Vagina (tissue), 2 donors: Measurements from ENCODE around the gene TULP4. TPM values are rescaled to one million over a fixed set of nuclear protein-coding genes. Genes with fewer than 3 reads are reported as not detected.
"Not testable (repeated sequence)": the region's sequence is repeated elsewhere in the genome, so short reads cannot be mapped to it uniquely, and the experiment has no call there.

Experiments used
- DNase-seq, 2 donors: peaks; one replicate each; pipeline ENCODE4 v3.0.0-alpha.2; 2017; ENCODE audit errors: extremely low spot score in 2 of 2
- H3K27ac ChIP-seq: fragments of 200-600 bp; sonication (generic); one replicate; pipeline ENCODE4 v1.5.1; 2019
- H3K27me3 ChIP-seq: fragments of 200-600 bp; sonication (generic); one replicate; pipeline ENCODE4 v1.5.1; 2019
- H3K36me3 ChIP-seq, 2 donors: fragments of 200-600 bp; sonication (generic); one replicate each; pipeline ENCODE4 v1.5.1; 2017 to 2019
- H3K4me1 ChIP-seq: fragments of 200-600 bp; sonication (generic); one replicate; pipeline ENCODE4 v1.5.1; 2019
- H3K4me3 ChIP-seq, 2 donors: fragments of 200-600 bp; sonication (generic); 1 replicate in 1 of 2; 2 replicates in 1 of 2; pipeline ENCODE4 v1.5.1; 2016 to 2019
- H3K9me3 ChIP-seq: fragments of 200-600 bp; sonication (generic); one replicate; pipeline ENCODE4 v1.5.1; 2019
- CTCF ChIP-seq, 3 experiments: fragments of 450-650 bp in 2 of 3; fragments of 200-600 bp in 1 of 3; sonication (generic) in 1 of 3; IDR thresholded peaks; one replicate each; pipeline ENCODE4 v1.5.1; 2017 to 2019; ENCODE audit warnings: antibody characterized with exemption in 3 of 3, mild to moderate bottlenecking in 2 of 3, moderate library complexity in 2 of 3
- POLR2A ChIP-seq, 2 donors: fragments of 450-650 bp; IDR thresholded peaks; one replicate each; pipeline ENCODE4 v1.6.1; 2017; ENCODE audit warnings: antibody characterized with exemption in 2 of 2, mild to moderate bottlenecking in 2 of 2, moderate library complexity in 2 of 2
- POLR2AphosphoS5 ChIP-seq, 2 donors: sonication (generic); formaldehyde crosslinking; IDR thresholded peaks; one replicate each; pipeline ENCODE4 v1.9.0; 2017; ENCODE audit warnings: antibody characterized with exemption in 2 of 2, mild to moderate bottlenecking in 2 of 2, low read depth in 1 of 2; ENCODE audit not compliant: insufficient read depth in 1 of 2
- intact Hi-C: fragments of 100-400 bp; cut with DNase I; formaldehyde crosslinking; loops from one replicate; pipeline ENCODE4 v1.15.1; 2023
- total RNA-seq: library from RNA; depleted of rRNA; stranded (reverse); fragments of >200 nt; gene quantifications from one replicate; pipeline ENCODE4 v1.2.3, GENCODE V29; 2016

The TULP4 gene
- total RNA-seq, 1 donor from 2014 or later: 79.8 TPM

- no peak for DNase-seq
Observed at GRCh38 chr6:158552796-158553138, 240.5 kb downstream of the TULP4 start.

GRCh38 chr6:158554611-158555361 lies 242.5 kb downstream of the TULP4 start:
- Histone ChIP-seq H3K4me3 (no peak overlapping the region), H3K9me3 (no peaks in the 10 kb centered on the region), H3K27me3 (no peaks in the 10 kb centered on the region), H3K4me1 (peaks cover 17% of the 10 kb centered on the region), H3K27ac (no peak overlapping the region), H3K36me3 (no peaks in the 10 kb centered on the region)
- no peak for DNase-seq
- intact Hi-C loops: no loop called here
- TF ChIP-seq POLR2AphosphoS5 (IDR thresholded peaks at IDR 0.05; ENCODE audit: insufficient read depth in 1 of 2, low read depth in 1 of 2) (no peak), CTCF (IDR thresholded peaks at IDR 0.05) (no peak)

More at GRCh38 chr6:158552796-158553138, 240.5 kb downstream of the TULP4 start:
- Histone ChIP-seq H3K4me1 (peaks cover 10% of the 10 kb centered on the region), H3K27ac (no peak overlapping the region), H3K9me3 (no peaks in the 10 kb centered on the region), H3K27me3 (no peaks in the 10 kb centered on the region), H3K4me3 (no peak overlapping the region), H3K36me3 (no peaks in the 10 kb centered on the region)
- intact Hi-C loops: no loop called here
- TF ChIP-seq POLR2A (IDR thresholded peaks at IDR 0.05): no peak
- TF ChIP-seq CTCF (IDR thresholded peaks at IDR 0.05): no peak
- TF ChIP-seq POLR2AphosphoS5 (IDR thresholded peaks at IDR 0.05; ENCODE audit: insufficient read depth in 1 of 2, low read depth in 1 of 2): no peak

GRCh38 chr6:158556113-158556512 lies 243.8 kb downstream of the TULP4 start:
- Histone ChIP-seq H3K4me1 (peaks cover 22% of the 10 kb centered on the region), H3K36me3 (no peaks in the 10 kb centered on the region), H3K9me3 (no peaks in the 10 kb centered on the region), H3K4me3 (no peak overlapping the region), H3K27me3 (no peaks in the 10 kb centered on the region), H3K27ac (no peak overlapping the region)
- intact Hi-C loops: no loop called here
- no peak for DNase-seq
- no peak for TF ChIP-seq CTCF (IDR thresholded peaks at IDR 0.05)
- TF ChIP-seq POLR2A (IDR thresholded peaks at IDR 0.05): no peak
- TF ChIP-seq POLR2AphosphoS5 (IDR thresholded peaks at IDR 0.05; ENCODE audit: insufficient read depth in 1 of 2, low read depth in 1 of 2): no peak

GRCh38 chr6:158557110-158557509 lies 244.8 kb downstream of the TULP4 start:
- H3K27ac ChIP-seq, H3K9me3 ChIP-seq, DNase-seq, H3K36me3 ChIP-seq, H3K4me3 ChIP-seq, H3K27me3 ChIP-seq, intact Hi-C loops: not testable (repeated sequence)
- peaks cover 32% of the 10 kb centered on the region for H3K4me1 ChIP-seq

GRCh38 chr6:158557927-158558326 lies 245.7 kb downstream of the TULP4 start:
- Histone ChIP-seq H3K4me1 (peaks cover 35% of the 10 kb centered on the region), H3K36me3 (no peaks in the 10 kb centered on the region), H3K27me3 (no peaks in the 10 kb centered on the region), H3K4me3 (no peak overlapping the region), H3K27ac (no peak overlapping the region), H3K9me3 (no peaks in the 10 kb centered on the region)
- no peak for DNase-seq
- TF ChIP-seq POLR2AphosphoS5 (IDR thresholded peaks at IDR 0.05; ENCODE audit: insufficient read depth in 1 of 2, low read depth in 1 of 2) (no peak), POLR2A (IDR thresholded peaks at IDR 0.05) (no peak), CTCF (IDR thresholded peaks at IDR 0.05) (no peak)
- intact Hi-C loops: no loop called here
